A549 (cell line): ENCODE data around the gene RBMS3. TPM values are rescaled to one million over a fixed set of nuclear protein-coding genes. Genes with fewer than 3 reads are reported as not detected.

Source experiments
- ATAC-seq, 2 experiments: fragments of 200-7000 bp in 1 of 2; fragments of >200 bp in 1 of 2; cut with Nextera tagmentation in 1 of 2; cut with Tn5 transposase in 1 of 2; 3 replicates each; pipeline versions ENCODE4 v1.8.0 to v1.9.1; 2018 to 2020; ENCODE audit warnings: mild to moderate bottlenecking in 1 of 2, moderate library complexity in 1 of 2
- CTCF ChIA-PET: fragments of 300-600 bp; sonication (Branson Sonifier 250); formaldehyde crosslinking; extraction: SDS; loops from one replicate; lab custom pipeline; 2021; ENCODE audit warnings: antibody characterized with exemption, inconsistent platforms; lab: Yijun Ruan, JAX
- POLR2A ChIA-PET: fragments of 350-600 bp; formaldehyde crosslinking; extraction: SDS; loops from one replicate; lab custom pipeline; 2021; ENCODE audit warnings: antibody characterized with exemption, inconsistent platforms; lab: Yijun Ruan, JAX
- DNase-seq, 2 experiments: peaks; one replicate each; pipeline versions ENCODE4 v3.0.0 to v3.0.0-alpha.2; 2011 to 2016; ENCODE audit warnings: low read depth in 1 of 2, low spot score in 1 of 2
- FAIRE-seq: peaks from 2 replicates; lab custom pipeline; 2011; peaks lifted over from hg19 to GRCh38; lab: Jason Lieb, UNC
- H3K27ac ChIP-seq, 2 experiments: fragments of >200 bp; sonication (Bioruptor Twin); formaldehyde crosslinking; 3 replicates each; pipeline ENCODE4 v1.5.1; 2016 to 2017
- H3K4me1 ChIP-seq: fragments of >200 bp; sonication (Bioruptor Twin); formaldehyde crosslinking; 3 replicates; pipeline ENCODE4 v1.6.1; 2016
- H3K4me2 ChIP-seq: fragments of >200 bp; sonication (Bioruptor Twin); formaldehyde crosslinking; 3 replicates; pipeline ENCODE4 v1.6.1; 2016
- H3K4me3 ChIP-seq: fragments of >200 bp; sonication (Bioruptor Twin); formaldehyde crosslinking; 3 replicates; pipeline ENCODE4 v1.5.1; 2016
- H3K9me3 ChIP-seq: fragments of >200 bp; sonication (Bioruptor Twin); formaldehyde crosslinking; 3 replicates; pipeline ENCODE4 v1.6.1; 2016
- ATOH8 ChIP-seq: fragments of 250-450 bp; sonication (Bioruptor Pico); IDR thresholded peaks from 2 replicates; pipeline ENCODE4 v1.5.0; 2020; ENCODE audit warnings: low read depth, mild to moderate bottlenecking, moderate library complexity
- BHLHE40 ChIP-seq: IDR thresholded peaks from 2 replicates; pipeline ENCODE4 v1.6.1; 2012; ENCODE audit warnings: low read depth, low read length, inconsistent platforms
- EHMT2 ChIP-seq: fragments of 200-600 bp; sonication (generic); IDR thresholded peaks from 2 replicates; pipeline ENCODE4 v1.6.1; 2016; ENCODE audit warnings: antibody characterized with exemption, low read depth, mild to moderate bottlenecking, moderate library complexity
- FOSL2 ChIP-seq, 2 experiments: fragments of 450-650 bp in 1 of 2; fragments of >200 bp in 1 of 2; sonication (Bioruptor Twin) in 1 of 2; formaldehyde crosslinking; IDR thresholded peaks; 2 replicates each; pipeline versions ENCODE4 v1.5.0 to v1.6.1; 2016 to 2020; ENCODE audit warnings: mild to moderate bottlenecking in 1 of 2, moderate library complexity in 1 of 2
- FOXS1 ChIP-seq: fragments of 250-450 bp; sonication (Bioruptor Pico); IDR thresholded peaks from 2 replicates; pipeline ENCODE4 v1.5.0; 2020; ENCODE audit warnings: mild to moderate bottlenecking, moderate library complexity
- JUNB ChIP-seq: fragments of >200 bp; sonication (Bioruptor Twin); formaldehyde crosslinking; IDR thresholded peaks from 2 replicates; pipeline ENCODE4 v1.6.1; 2016
- KDM5A ChIP-seq: fragments of 200-600 bp; sonication (generic); IDR thresholded peaks from 2 replicates; pipeline ENCODE4 v1.6.1; 2016; ENCODE audit warnings: antibody characterized with exemption, mild to moderate bottlenecking
- MAFK ChIP-seq: fragments of 450-650 bp; IDR thresholded peaks from 2 replicates; pipeline ENCODE4 v1.6.1; 2014; ENCODE audit not compliant: partially characterized antibody
- MYC ChIP-seq: IDR thresholded peaks from 2 replicates; pipeline ENCODE4 v1.6.1; 2012; ENCODE audit warnings: mild to moderate bottlenecking, inconsistent platforms, low read length, improper control_type of control experiment, borderline replicate concordance
- PHF8 ChIP-seq: fragments of 200-600 bp; sonication (generic); IDR thresholded peaks from 2 replicates; pipeline ENCODE4 v1.6.1; 2016; ENCODE audit warnings: low read depth, mild to moderate bottlenecking, antibody characterized with exemption, moderate library complexity, borderline replicate concordance
- POLR2A ChIP-seq: IDR thresholded peaks from 2 replicates; pipeline ENCODE4 v1.6.1; 2012; ENCODE audit warnings: mild to moderate bottlenecking, low read length
- POLR2AphosphoS2 ChIP-seq: conservative IDR thresholded peaks from 2 replicates; pipeline ENCODE4 v1.6.1; 2012; ENCODE audit warnings: low read length, improper control_type of control experiment, inconsistent platforms
- RNF2 ChIP-seq: fragments of 200-600 bp; sonication (generic); IDR thresholded peaks from 2 replicates; pipeline ENCODE4 v1.6.1; 2016; ENCODE audit warnings: low read depth, mild to moderate bottlenecking, antibody characterized with exemption, moderate library complexity, borderline replicate concordance
- WGBS: methylation state at CpG from one replicate; pipeline ENCODE4 v1.1.6; 2017; ENCODE audit errors: missing lambda C conversion rate; 5-methylcytosine and 5-hydroxymethylcytosine counted together
- polyA plus RNA-seq, 4 experiments: library from polyadenylated mRNA; depleted of rRNA in 3 of 4; stranded (reverse); fragments of >200 nt; fragmentation: RNase III in 1 of 4; extraction: RNeasy Plus Mini Kit Qiagen cat#74134 plus additional on column Dnase treatment in 1 of 4; gene quantifications; 2 replicates in 3 of 4; 3 replicates in 1 of 4; pipeline ENCODE4 v1.2.3, GENCODE V29; 2011 to 2017
- TF ChIP-seq, protein P1 (sequence below): fragments of >200 bp; sonication (Bioruptor Twin); formaldehyde crosslinking; IDR thresholded peaks from 3 replicates; pipeline ENCODE4 v1.6.1; 2016
- TF ChIP-seq, protein P2 (sequence below): fragments of 200-600 bp; sonication (generic); IDR thresholded peaks from 2 replicates; pipeline ENCODE4 v1.6.1; 2016; ENCODE audit warnings: antibody characterized with exemption, mild to moderate bottlenecking, moderate library complexity

RBMS3 gene
- polyA plus RNA-seq, 2 of the 4 experiments (the other 2 are of a cell fraction), result 0.92 to 4.1 TPM

DNA sequence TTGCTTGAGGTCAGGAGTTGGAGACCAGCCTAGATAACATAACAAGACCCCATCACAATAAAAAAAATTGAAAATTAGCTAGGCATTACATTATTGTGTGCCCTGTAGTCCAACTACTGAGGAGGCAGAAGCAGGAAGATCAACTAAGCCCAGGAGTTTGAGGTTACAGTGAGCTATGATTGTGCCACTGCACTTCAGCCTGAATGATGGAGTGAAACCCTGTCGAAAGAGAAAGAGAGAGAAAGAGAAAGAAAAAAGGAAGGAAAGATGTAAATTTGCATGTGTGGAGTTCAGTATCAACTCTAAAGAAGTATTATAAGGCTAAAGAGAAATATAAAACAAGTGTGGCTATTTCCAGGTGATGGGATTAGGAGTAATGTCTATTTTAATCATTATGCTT lies 661.4 kb downstream of the RBMS3 start (continued):
- TF ChIP-seq, protein P1, sequence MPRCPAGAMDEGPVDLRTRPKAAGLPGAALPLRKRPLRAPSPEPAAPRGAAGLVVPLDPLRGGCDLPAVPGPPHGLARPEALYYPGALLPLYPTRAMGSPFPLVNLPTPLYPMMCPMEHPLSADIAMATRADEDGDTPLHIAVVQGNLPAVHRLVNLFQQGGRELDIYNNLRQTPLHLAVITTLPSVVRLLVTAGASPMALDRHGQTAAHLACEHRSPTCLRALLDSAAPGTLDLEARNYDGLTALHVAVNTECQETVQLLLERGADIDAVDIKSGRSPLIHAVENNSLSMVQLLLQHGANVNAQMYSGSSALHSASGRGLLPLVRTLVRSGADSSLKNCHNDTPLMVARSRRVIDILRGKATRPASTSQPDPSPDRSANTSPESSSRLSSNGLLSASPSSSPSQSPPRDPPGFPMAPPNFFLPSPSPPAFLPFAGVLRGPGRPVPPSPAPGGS, result no peak
- TF ChIP-seq KDM5A, result no peak
- TF ChIP-seq, protein P2, sequence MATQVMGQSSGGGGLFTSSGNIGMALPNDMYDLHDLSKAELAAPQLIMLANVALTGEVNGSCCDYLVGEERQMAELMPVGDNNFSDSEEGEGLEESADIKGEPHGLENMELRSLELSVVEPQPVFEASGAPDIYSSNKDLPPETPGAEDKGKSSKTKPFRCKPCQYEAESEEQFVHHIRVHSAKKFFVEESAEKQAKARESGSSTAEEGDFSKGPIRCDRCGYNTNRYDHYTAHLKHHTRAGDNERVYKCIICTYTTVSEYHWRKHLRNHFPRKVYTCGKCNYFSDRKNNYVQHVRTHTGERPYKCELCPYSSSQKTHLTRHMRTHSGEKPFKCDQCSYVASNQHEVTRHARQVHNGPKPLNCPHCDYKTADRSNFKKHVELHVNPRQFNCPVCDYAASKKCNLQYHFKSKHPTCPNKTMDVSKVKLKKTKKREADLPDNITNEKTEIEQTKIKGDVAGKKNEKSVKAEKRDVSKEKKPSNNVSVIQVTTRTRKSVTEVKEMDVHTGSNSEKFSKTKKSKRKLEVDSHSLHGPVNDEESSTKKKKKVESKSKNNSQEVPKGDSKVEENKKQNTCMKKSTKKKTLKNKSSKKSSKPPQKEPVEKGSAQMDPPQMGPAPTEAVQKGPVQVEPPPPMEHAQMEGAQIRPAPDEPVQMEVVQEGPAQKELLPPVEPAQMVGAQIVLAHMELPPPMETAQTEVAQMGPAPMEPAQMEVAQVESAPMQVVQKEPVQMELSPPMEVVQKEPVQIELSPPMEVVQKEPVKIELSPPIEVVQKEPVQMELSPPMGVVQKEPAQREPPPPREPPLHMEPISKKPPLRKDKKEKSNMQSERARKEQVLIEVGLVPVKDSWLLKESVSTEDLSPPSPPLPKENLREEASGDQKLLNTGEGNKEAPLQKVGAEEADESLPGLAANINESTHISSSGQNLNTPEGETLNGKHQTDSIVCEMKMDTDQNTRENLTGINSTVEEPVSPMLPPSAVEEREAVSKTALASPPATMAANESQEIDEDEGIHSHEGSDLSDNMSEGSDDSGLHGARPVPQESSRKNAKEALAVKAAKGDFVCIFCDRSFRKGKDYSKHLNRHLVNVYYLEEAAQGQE, result no peak

GRCh38 chr3:29949131-29949530 lies 668.3 kb downstream of the RBMS3 start:
- 8% methylated on average over 1 of the region's 1 CpG for WGBS
- POLR2A ChIA-PET, result no interaction called here
- H3K4me2 ChIP-seq, result no peak overlapping the region
- H3K4me3 ChIP-seq, result no peak overlapping the region
- no peak overlapping the region for H3K27ac ChIP-seq
- no peak for FAIRE-seq
- CTCF ChIA-PET, result interaction anchor here (1.3 kb wide), 1 partner anchor 64 kb away, joined by 4 read pairs; no protein-coding TSS in a partner anchor
- no peak for ATAC-seq
- TF ChIP-seq ATOH8 (CRISPR knock-in tag), result no peak
- TF ChIP-seq RNF2, result no peak
- no peak for TF ChIP-seq POLR2AphosphoS2
- no peak for TF ChIP-seq PHF8
- TF ChIP-seq EHMT2, result no peak
- no peak for DNase-seq
- H3K4me1 ChIP-seq, result no peaks in the 10 kb centered on the region
- H3K9me3 ChIP-seq, result no peaks in the 10 kb centered on the region

GRCh38 chr3:29949940-29950616 lies 669.2 kb downstream of the RBMS3 start:
- no peak overlapping the region for H3K4me3 ChIP-seq
- no peak for FAIRE-seq
- no peak for TF ChIP-seq JUNB
- TF ChIP-seq, all 56 proteins: peak for 0
- Histone ChIP-seq H3K4me2 (no peak overlapping the region), H3K9me3 (no peaks in the 10 kb centered on the region), H3K27ac (no peak overlapping the region), H3K4me1 (no peaks in the 10 kb centered on the region)
- ChIA-PET POLR2A (no interaction called here), CTCF (interaction anchor here (1.3 kb wide), 1 partner anchor 63 kb away, joined by 4 read pairs; no protein-coding TSS in a partner anchor)
- DNase-seq, result no peak
- ATAC-seq, result no peak
- 82% methylated on average over 11 of the region's 11 CpGs for WGBS

DNA sequence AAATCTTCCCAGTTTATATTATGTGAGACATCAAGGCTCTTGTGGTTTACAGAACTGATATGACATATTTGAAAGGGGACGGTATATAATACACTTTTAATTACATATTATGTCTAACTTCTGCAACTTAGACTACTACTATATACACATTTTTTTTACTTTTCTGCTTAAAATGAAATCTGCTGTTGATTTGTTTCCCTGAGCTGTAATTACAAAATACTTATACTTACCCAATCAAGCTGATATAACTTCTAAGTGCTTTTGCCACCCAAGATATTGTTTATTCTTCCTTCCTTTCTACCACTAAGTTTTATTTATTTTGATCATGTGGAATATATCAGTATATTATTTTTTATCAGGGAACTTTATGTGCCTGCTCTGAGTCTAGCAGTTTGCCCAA lies 671.6 kb downstream of the RBMS3 start:
- TF ChIP-seq MYC, result no peak
- TF ChIP-seq FOSL2 (IDR thresholded peaks at IDR 0.05), result no peak
- TF ChIP-seq FOSL2 (CRISPR knock-in tag; IDR thresholded peaks at IDR 0.05), result no peak
- no peak for TF ChIP-seq BHLHE40
- no peak for TF ChIP-seq MAFK
- TF ChIP-seq POLR2A, result no peak
- TF ChIP-seq FOXS1 (CRISPR knock-in tag), result no peak
- H3K27ac ChIP-seq, result no peak overlapping the region
- DNase-seq (no peak), ATAC-seq (no peak), FAIRE-seq (no peak)
- ChIA-PET CTCF (no interaction called here), POLR2A (no interaction called here)
- no peaks in the 10 kb centered on the region for H3K9me3 ChIP-seq
- no peak overlapping the region for H3K4me3 ChIP-seq
- no peak overlapping the region for H3K4me2 ChIP-seq
- no peaks in the 10 kb centered on the region for H3K4me1 ChIP-seq
- WGBS, result 94% methylated on average over 1 of the region's 1 CpG
